HepG2 (cell line): ENCODE results near the gene IGFBP6.

ENCODE experiments used
- RXRA ChIP-seq: sonication (generic); formaldehyde crosslinking; IDR thresholded peaks from 2 replicates; pipeline ENCODE4 v1.5.1; 2020; ENCODE audit warnings: missing genetic modification reagents
- XBP1 ChIP-seq: sonication (generic); formaldehyde crosslinking; IDR thresholded peaks from 2 replicates; pipeline ENCODE4 v1.5.0; 2020; ENCODE audit warnings: missing genetic modification reagents
- ZNF792 ChIP-seq: IDR thresholded peaks from 2 replicates; pipeline ENCODE4 v1.6.1; 2016
- ZSCAN29 ChIP-seq: sonication (generic); formaldehyde crosslinking; conservative IDR thresholded peaks from 2 replicates; pipeline ENCODE4 v1.4.0; 2020; ENCODE audit warnings: mild to moderate bottlenecking, missing genetic modification reagents
- TF ChIP-seq, protein P1 (sequence below): sonication (generic); formaldehyde crosslinking; IDR thresholded peaks from 2 replicates; pipeline ENCODE4 v1.5.0; 2020; ENCODE audit warnings: missing genetic modification reagents

DNA sequence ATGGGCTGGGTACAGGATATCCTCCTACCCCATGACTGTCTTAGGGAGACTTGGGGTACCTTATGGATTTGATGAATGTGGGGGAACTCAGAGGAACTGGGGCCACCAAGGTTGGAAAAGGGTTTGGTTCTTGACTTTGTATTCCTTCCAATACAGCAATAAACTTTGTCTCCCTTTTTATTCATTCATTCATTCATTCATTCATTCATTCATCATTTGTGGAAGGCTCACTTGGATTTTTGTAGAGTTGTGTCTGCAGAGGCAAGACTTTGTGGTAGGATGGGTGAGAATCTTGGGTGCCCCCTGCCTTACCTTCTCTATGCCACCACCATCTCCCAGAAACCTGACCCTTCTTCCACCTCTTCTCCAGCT lies 26.9 kb downstream of the IGFBP6 start:
- TF ChIP-seq XBP1 (no peak), ZNF792 (no peak), ZSCAN29 (CRISPR knock-in tag) (no peak), RXRA (no peak)
- TF ChIP-seq, protein P1, sequence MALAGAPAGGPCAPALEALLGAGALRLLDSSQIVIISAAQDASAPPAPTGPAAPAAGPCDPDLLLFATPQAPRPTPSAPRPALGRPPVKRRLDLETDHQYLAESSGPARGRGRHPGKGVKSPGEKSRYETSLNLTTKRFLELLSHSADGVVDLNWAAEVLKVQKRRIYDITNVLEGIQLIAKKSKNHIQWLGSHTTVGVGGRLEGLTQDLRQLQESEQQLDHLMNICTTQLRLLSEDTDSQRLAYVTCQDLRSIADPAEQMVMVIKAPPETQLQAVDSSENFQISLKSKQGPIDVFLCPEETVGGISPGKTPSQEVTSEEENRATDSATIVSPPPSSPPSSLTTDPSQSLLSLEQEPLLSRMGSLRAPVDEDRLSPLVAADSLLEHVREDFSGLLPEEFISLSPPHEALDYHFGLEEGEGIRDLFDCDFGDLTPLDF (CRISPR knock-in tag) = no peak
